HepG2 (cell line): ENCODE data around the gene ID4. TPM values are rescaled to one million over a fixed set of nuclear protein-coding genes. Genes with fewer than 3 reads are reported as not detected.
A peak's percentile ranks its signal among the peaks of the same experiment; 100 is the strongest.

Experiments used
- BRCA1 ChIP-seq: sonication (generic); formaldehyde crosslinking; IDR thresholded peaks from 2 replicates; pipeline ENCODE4 v1.4.0; 2020; ENCODE audit warnings: missing genetic modification reagents
- GPN1 ChIP-seq: sonication (generic); formaldehyde crosslinking; IDR thresholded peaks from 2 replicates; pipeline ENCODE4 v1.5.1; 2020; ENCODE audit warnings: missing genetic modification reagents, borderline replicate concordance
- KMT2B ChIP-seq: IDR thresholded peaks from 2 replicates; pipeline ENCODE4 v1.6.1; 2016; ENCODE audit warnings: missing genetic modification reagents, missing compliant biosample characterization
- NAIF1 ChIP-seq: sonication (generic); formaldehyde crosslinking; IDR thresholded peaks from 2 replicates; pipeline ENCODE4 v1.5.0; 2020; ENCODE audit warnings: mild to moderate bottlenecking, missing genetic modification reagents, borderline replicate concordance
- NFYB ChIP-seq: sonication (generic); formaldehyde crosslinking; IDR thresholded peaks from 2 replicates; pipeline ENCODE4 v1.4.0; 2020; ENCODE audit warnings: missing genetic modification reagents
- TSC22D2 ChIP-seq: sonication (generic); formaldehyde crosslinking; IDR thresholded peaks from 2 replicates; pipeline ENCODE4 v1.5.1; 2020; ENCODE audit warnings: missing genetic modification reagents, mild to moderate bottlenecking, borderline replicate concordance
- YY1 ChIP-seq: IDR thresholded peaks from 2 replicates; pipeline ENCODE4 v1.6.1; 2011; ENCODE audit warnings: low read length, low read depth, moderate library complexity, mild to moderate bottlenecking; ENCODE audit not compliant: insufficient read depth, insufficient replicate concordance
- ZNF260 ChIP-seq: sonication (generic); formaldehyde crosslinking; IDR thresholded peaks from 2 replicates; pipeline ENCODE4 v1.4.0; 2020; ENCODE audit warnings: missing genetic modification reagents, low read depth, mild to moderate bottlenecking, borderline replicate concordance
- ZNF431 ChIP-seq: sonication (generic); formaldehyde crosslinking; IDR thresholded peaks from 2 replicates; pipeline ENCODE4 v1.9.0; 2022; ENCODE audit warnings: missing genetic modification reagents, low read depth, mild to moderate bottlenecking, borderline replicate concordance
- ZNF562 ChIP-seq: sonication (generic); formaldehyde crosslinking; IDR thresholded peaks from 2 replicates; pipeline ENCODE4 v1.8.0; 2022; ENCODE audit warnings: missing genetic modification reagents, borderline replicate concordance
- polyA plus RNA-seq, 8 experiments: library from polyadenylated mRNA; depleted of rRNA in 3 of 8; stranded (reverse) in 7 of 8; unstranded in 1 of 8; fragments of >200 nt; fragmentation: Illumina TruSeq in 4 of 8; extraction: Trizol in 4 of 8; gene quantifications; 2 replicates each; pipeline versions ENCODE4 v1.2.1 to v1.2.3, GENCODE V29; 2011 to 2016; ENCODE audit warnings: low read depth in 4 of 8, missing spikeins in 1 of 8, mixed read lengths in 1 of 8; ENCODE audit not compliant: insufficient read depth in 1 of 8
- total RNA-seq, 5 experiments: library from RNA; depleted of rRNA; stranded (reverse); fragments of >200 nt; fragmentation: Illumina TruSeq; extraction: Trizol; gene quantifications; 2 replicates each; pipeline ENCODE4 v1.2.3, GENCODE V29; 2016; ENCODE audit warnings: low read depth in 1 of 5
- TF ChIP-seq, protein P1 (sequence below): sonication (generic); formaldehyde crosslinking; IDR thresholded peaks from 2 replicates; pipeline ENCODE4 v1.5.1; 2020; ENCODE audit warnings: mild to moderate bottlenecking, missing genetic modification reagents, borderline replicate concordance
- TF ChIP-seq, protein P2 (sequence below): sonication (generic); formaldehyde crosslinking; IDR thresholded peaks from 2 replicates; pipeline ENCODE4 v1.4.0; 2020; ENCODE audit warnings: missing genetic modification reagents, borderline replicate concordance
- TF ChIP-seq, protein P3 (sequence below): sonication (generic); formaldehyde crosslinking; IDR thresholded peaks from 2 replicates; pipeline ENCODE4 v1.4.0; 2020; ENCODE audit warnings: missing genetic modification reagents
- TF ChIP-seq, protein P4 (sequence below): sonication (generic); formaldehyde crosslinking; IDR thresholded peaks from 2 replicates; pipeline ENCODE4 v1.5.0; 2020; ENCODE audit warnings: missing genetic modification reagents, mild to moderate bottlenecking, borderline replicate concordance

Gene ID4
- total and polyA plus RNA-seq, 2 of the 13 experiments (the other 11 are each of a cell fraction or from before 2014, with no cell fraction given), result 0.20 to 0.44 TPM

DNA sequence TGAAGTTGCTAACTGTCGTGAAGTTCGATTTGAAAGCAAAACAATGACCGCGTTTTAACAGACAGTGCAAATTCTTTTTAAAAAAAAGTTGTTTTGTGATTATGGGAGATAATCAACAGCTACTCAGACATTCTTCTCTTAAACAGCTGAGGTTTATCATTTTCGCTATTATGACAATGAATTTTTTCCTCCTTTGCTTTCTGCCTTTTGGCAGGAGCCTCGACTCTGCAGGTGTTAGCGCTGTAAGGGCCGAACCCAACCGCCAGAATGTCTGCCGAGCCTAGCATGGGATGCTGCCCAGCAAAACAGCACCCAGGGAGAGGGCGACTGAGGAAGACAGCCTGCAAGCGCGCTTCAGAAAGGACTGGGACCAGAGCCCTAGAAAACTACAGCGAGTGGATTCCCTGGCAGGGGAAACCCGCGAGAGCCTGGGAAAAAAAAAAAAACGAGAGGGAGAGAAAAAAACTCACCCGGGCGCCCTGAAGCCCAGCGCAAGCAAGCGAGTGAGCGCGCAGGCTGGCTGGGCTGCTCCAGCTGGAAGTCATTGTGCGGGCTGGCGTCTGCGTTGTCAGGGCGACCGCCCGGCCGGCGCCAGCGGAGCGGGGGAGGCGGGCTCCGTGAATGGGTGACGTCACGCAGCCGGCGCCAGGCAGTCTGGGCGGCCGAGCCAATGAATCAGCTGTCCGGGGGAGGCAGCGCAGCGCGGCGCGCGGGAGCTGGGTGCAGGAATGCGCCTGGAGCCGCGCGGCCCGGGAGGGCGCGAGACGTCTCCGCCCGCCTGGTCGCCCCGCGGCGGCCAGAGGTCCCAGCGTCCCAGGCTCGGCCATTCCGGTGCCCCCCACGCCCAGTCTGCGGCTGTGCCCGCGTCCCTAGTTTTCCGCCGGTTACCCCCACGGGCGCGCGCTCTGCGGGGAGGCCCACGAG, 32.7 kb upstream of the ID4 start (continued):
- TF ChIP-seq, protein P1, sequence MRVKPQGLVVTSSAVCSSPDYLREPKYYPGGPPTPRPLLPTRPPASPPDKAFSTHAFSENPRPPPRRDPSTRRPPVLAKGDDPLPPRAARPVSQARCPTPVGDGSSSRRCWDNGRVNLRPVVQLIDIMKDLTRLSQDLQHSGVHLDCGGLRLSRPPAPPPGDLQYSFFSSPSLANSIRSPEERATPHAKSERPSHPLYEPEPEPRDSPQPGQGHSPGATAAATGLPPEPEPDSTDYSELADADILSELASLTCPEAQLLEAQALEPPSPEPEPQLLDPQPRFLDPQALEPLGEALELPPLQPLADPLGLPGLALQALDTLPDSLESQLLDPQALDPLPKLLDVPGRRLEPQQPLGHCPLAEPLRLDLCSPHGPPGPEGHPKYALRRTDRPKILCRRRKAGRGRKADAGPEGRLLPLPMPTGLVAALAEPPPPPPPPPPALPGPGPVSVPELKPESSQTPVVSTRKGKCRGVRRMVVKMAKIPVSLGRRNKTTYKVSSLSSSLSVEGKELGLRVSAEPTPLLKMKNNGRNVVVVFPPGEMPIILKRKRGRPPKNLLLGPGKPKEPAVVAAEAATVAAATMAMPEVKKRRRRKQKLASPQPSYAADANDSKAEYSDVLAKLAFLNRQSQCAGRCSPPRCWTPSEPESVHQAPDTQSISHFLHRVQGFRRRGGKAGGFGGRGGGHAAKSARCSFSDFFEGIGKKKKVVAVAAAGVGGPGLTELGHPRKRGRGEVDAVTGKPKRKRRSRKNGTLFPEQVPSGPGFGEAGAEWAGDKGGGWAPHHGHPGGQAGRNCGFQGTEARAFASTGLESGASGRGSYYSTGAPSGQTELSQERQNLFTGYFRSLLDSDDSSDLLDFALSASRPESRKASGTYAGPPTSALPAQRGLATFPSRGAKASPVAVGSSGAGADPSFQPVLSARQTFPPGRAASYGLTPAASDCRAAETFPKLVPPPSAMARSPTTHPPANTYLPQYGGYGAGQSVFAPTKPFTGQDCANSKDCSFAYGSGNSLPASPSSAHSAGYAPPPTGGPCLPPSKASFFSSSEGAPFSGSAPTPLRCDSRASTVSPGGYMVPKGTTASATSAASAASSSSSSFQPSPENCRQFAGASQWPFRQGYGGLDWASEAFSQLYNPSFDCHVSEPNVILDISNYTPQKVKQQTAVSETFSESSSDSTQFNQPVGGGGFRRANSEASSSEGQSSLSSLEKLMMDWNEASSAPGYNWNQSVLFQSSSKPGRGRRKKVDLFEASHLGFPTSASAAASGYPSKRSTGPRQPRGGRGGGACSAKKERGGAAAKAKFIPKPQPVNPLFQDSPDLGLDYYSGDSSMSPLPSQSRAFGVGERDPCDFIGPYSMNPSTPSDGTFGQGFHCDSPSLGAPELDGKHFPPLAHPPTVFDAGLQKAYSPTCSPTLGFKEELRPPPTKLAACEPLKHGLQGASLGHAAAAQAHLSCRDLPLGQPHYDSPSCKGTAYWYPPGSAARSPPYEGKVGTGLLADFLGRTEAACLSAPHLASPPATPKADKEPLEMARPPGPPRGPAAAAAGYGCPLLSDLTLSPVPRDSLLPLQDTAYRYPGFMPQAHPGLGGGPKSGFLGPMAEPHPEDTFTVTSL (CRISPR knock-in tag), result peak; percentile 64; the same call in 1 of the 2 replicates
- TF ChIP-seq, protein P2, sequence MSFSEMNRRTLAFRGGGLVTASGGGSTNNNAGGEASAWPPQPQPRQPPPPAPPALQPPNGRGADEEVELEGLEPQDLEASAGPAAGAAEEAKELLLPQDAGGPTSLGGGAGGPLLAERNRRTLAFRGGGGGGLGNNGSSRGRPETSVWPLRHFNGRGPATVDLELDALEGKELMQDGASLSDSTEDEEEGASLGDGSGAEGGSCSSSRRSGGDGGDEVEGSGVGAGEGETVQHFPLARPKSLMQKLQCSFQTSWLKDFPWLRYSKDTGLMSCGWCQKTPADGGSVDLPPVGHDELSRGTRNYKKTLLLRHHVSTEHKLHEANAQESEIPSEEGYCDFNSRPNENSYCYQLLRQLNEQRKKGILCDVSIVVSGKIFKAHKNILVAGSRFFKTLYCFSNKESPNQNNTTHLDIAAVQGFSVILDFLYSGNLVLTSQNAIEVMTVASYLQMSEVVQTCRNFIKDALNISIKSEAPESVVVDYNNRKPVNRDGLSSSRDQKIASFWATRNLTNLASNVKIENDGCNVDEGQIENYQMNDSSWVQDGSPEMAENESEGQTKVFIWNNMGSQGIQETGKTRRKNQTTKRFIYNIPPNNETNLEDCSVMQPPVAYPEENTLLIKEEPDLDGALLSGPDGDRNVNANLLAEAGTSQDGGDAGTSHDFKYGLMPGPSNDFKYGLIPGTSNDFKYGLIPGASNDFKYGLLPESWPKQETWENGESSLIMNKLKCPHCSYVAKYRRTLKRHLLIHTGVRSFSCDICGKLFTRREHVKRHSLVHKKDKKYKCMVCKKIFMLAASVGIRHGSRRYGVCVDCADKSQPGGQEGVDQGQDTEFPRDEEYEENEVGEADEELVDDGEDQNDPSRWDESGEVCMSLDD, result peak; percentile 21; the same call in 1 of the 2 replicates
- TF ChIP-seq ZNF260 (CRISPR knock-in tag), result no peak
- peak; percentile 65; the same call in 1 of the 2 replicates for TF ChIP-seq NFYB (CRISPR knock-in tag)
- TF ChIP-seq TSC22D2 (CRISPR knock-in tag), result peak; percentile 84; the same call in 1 of the 2 replicates
- TF ChIP-seq NAIF1 (CRISPR knock-in tag), result 0 out of 2 replicates have a peak, but pooled peaks have one; percentile 27
- TF ChIP-seq, protein P3, sequence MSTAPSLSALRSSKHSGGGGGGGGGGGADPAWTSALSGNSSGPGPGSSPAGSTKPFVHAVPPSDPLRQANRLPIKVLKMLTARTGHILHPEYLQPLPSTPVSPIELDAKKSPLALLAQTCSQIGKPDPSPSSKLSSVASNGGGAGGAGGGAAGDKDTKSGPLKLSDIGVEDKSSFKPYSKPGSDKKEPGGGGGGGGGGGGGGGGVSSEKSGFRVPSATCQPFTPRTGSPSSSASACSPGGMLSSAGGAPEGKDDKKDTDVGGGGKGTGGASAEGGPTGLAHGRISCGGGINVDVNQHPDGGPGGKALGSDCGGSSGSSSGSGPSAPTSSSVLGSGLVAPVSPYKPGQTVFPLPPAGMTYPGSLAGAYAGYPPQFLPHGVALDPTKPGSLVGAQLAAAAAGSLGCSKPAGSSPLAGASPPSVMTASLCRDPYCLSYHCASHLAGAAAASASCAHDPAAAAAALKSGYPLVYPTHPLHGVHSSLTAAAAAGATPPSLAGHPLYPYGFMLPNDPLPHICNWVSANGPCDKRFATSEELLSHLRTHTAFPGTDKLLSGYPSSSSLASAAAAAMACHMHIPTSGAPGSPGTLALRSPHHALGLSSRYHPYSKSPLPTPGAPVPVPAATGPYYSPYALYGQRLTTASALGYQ (CRISPR knock-in tag), result peak; percentile 61
- TF ChIP-seq ZNF562 (CRISPR knock-in tag), result no peak
- TF ChIP-seq, protein P4, sequence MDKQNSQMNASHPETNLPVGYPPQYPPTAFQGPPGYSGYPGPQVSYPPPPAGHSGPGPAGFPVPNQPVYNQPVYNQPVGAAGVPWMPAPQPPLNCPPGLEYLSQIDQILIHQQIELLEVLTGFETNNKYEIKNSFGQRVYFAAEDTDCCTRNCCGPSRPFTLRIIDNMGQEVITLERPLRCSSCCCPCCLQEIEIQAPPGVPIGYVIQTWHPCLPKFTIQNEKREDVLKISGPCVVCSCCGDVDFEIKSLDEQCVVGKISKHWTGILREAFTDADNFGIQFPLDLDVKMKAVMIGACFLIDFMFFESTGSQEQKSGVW, result 0 out of 2 replicates have a peak, but pooled peaks have one; percentile 61
- TF ChIP-seq YY1, result peak; percentile 78
- TF ChIP-seq BRCA1 (CRISPR knock-in tag), result 0 out of 2 replicates have a peak, but pooled peaks have one; percentile 42
- peak; percentile 52; the same call in 1 of the 2 replicates for TF ChIP-seq KMT2B
- no peak; the same call in 1 of the 2 replicates for TF ChIP-seq GPN1
- TF ChIP-seq ZNF431 (CRISPR knock-in tag), result peak; percentile 97
